HepG2 (cell line): ENCODE results near the gene ZNF84. TPM values are rescaled to one million over a fixed set of nuclear protein-coding genes. Genes with fewer than 3 reads are reported as not detected.
A peak's percentile ranks its signal among the peaks of the same experiment; 100 is the strongest.

ENCODE experiments used
- ATAC-seq: fragments of 200-7000 bp; cut with Tn5 transposase; 3 replicates; pipeline ENCODE4 v1.9.1; 2020; ENCODE audit warnings: mild to moderate bottlenecking, moderate library complexity
- Bru-seq: library from RNA; stranded (reverse); fragments of 400-500 nt; gene quantifications from one replicate; lab custom pipeline; 2021; lab: Mats Ljungman, UMichigan
- BruChase-seq, 2 experiments: library from RNA; stranded (reverse); fragments of 400-500 nt; gene quantifications; one replicate each; lab custom pipeline; 2021; lab: Mats Ljungman, UMichigan
- BruUV-seq: library from RNA; stranded (reverse); fragments of 400-500 nt; replicated peaks from 2 replicates; lab custom pipeline; 2021; lab: Mats Ljungman, UMichigan
- CTCF ChIA-PET: fragments of 300-600 bp; formaldehyde crosslinking; extraction: SDS; loops from one replicate; lab custom pipeline; 2021; ENCODE audit warnings: low total read pairs, inconsistent platforms, low intra/inter-chr PET ratio; lab: Yijun Ruan, JAX
- POLR2A ChIA-PET: fragments of 350-600 bp; sonication (Branson Sonifier 250); formaldehyde crosslinking; loops from one replicate; lab custom pipeline; 2020; ENCODE audit warnings: antibody characterized with exemption, inconsistent platforms; lab: Yijun Ruan, JAX
- DNase-seq: peaks from one replicate; pipeline ENCODE4 v3.0.0-alpha.2; 2015; ENCODE audit warnings: low spot score
- FAIRE-seq: peaks from 3 replicates; lab custom pipeline; 2011; peaks lifted over from hg19 to GRCh38; lab: Jason Lieb, UNC
- H2AFZ ChIP-seq: one replicate; pipeline ENCODE4 v1.6.1; 2011; ENCODE audit warnings: low read length, inconsistent platforms
- H3K27ac ChIP-seq: fragments of 300-600 bp; 3 replicates; pipeline ENCODE4 v1.8.0; 2011; ENCODE audit warnings: mixed run types, mild to moderate bottlenecking, mixed read lengths, low read length, inconsistent platforms; ENCODE audit not compliant: insufficient read depth; ENCODE audit errors: extremely low read length
- H3K27me3 ChIP-seq, 2 experiments: fragments of 200-600 bp in 1 of 2; 2 replicates in 1 of 2; 3 replicates in 1 of 2; pipeline versions ENCODE4 v1.6.0 to v1.8.0; 2011; ENCODE audit warnings: low read length in 2 of 2, mild to moderate bottlenecking in 2 of 2, moderate library complexity in 2 of 2, inconsistent platforms in 1 of 2; ENCODE audit not compliant: insufficient read depth in 2 of 2, control insufficient read depth in 1 of 2
- H3K36me3 ChIP-seq, 2 experiments: fragments of 200-600 bp in 1 of 2; replicated peaks in 1 of 2; 2 replicates in 1 of 2; 3 replicates in 1 of 2; pipeline versions ENCODE4 v1.5.1 to v1.8.0; 2011; ENCODE audit warnings: low read length in 2 of 2, inconsistent platforms in 1 of 2; ENCODE audit not compliant: insufficient read depth in 2 of 2, control insufficient read depth in 1 of 2
- H3K4me1 ChIP-seq: 2 replicates; pipeline ENCODE4 v1.5.1; 2012; ENCODE audit warnings: low read length, inconsistent platforms; ENCODE audit not compliant: insufficient read depth
- H3K4me2 ChIP-seq: 2 replicates; pipeline ENCODE4 v1.6.0; 2011; ENCODE audit warnings: low read depth, low read length, inconsistent platforms
- H3K4me3 ChIP-seq, 3 experiments: fragments of 200-600 bp in 1 of 3; sonication (generic), shearing (Covaris generic) in 1 of 3; replicated peaks in 1 of 3; 2 replicates each; pipeline ENCODE4 v1.5.1; 2011 to 2016; ENCODE audit warnings: low read length in 3 of 3, inconsistent platforms in 2 of 3, low read depth in 2 of 3, mild to moderate bottlenecking in 2 of 3, control low read depth in 1 of 3, mixed read lengths in 1 of 3; ENCODE audit not compliant: insufficient read depth in 1 of 3
- H3K79me2 ChIP-seq: one replicate; pipeline ENCODE4 v1.6.1; 2011; ENCODE audit warnings: low read length, inconsistent platforms; ENCODE audit not compliant: insufficient read depth
- H3K9ac ChIP-seq: 2 replicates; pipeline ENCODE4 v1.6.0; 2011; ENCODE audit warnings: mild to moderate bottlenecking, low read depth, low read length, inconsistent platforms; ENCODE audit not compliant: insufficient read depth
- H3K9me3 ChIP-seq: 2 replicates; pipeline ENCODE4 v1.5.1; 2012; ENCODE audit warnings: mild to moderate bottlenecking, low read length
- H4K20me1 ChIP-seq: 2 replicates; pipeline ENCODE4 v1.6.0; 2011; ENCODE audit warnings: inconsistent platforms, mild to moderate bottlenecking, low read length, moderate library complexity; ENCODE audit not compliant: insufficient read depth
- FOXJ3 ChIP-seq: sonication (generic); formaldehyde crosslinking; IDR thresholded peaks from 2 replicates; pipeline ENCODE4 v1.4.0; 2020; ENCODE audit warnings: missing genetic modification reagents, mild to moderate bottlenecking, borderline replicate concordance
- GABPB1 ChIP-seq: IDR thresholded peaks from 2 replicates; pipeline ENCODE4 v1.6.1; 2016; ENCODE audit warnings: mild to moderate bottlenecking, missing genetic modification reagents, moderate library complexity, missing compliant biosample characterization
- KDM6A ChIP-seq: IDR thresholded peaks from 2 replicates; pipeline ENCODE4 v1.6.1; 2016; ENCODE audit warnings: low read depth
- MATR3 ChIP-seq: sonication (generic); formaldehyde crosslinking; IDR thresholded peaks from 2 replicates; pipeline ENCODE4 v1.4.0; 2020; ENCODE audit warnings: missing genetic modification reagents
- RELA ChIP-seq: sonication (generic); formaldehyde crosslinking; IDR thresholded peaks from 2 replicates; pipeline ENCODE4 v1.4.0; 2020; ENCODE audit warnings: missing genetic modification reagents
- RNF219 ChIP-seq: sonication (generic); formaldehyde crosslinking; IDR thresholded peaks from 2 replicates; pipeline ENCODE4 v1.5.0; 2020; ENCODE audit warnings: mild to moderate bottlenecking, missing genetic modification reagents
- TAF1 ChIP-seq: sonication (generic); formaldehyde crosslinking; IDR thresholded peaks from 2 replicates; pipeline ENCODE4 v1.4.0; 2020; ENCODE audit warnings: missing genetic modification reagents
- ZNF33A ChIP-seq: sonication (generic); formaldehyde crosslinking; IDR thresholded peaks from 2 replicates; pipeline ENCODE4 v1.5.1; 2020; ENCODE audit warnings: missing genetic modification reagents, mild to moderate bottlenecking, moderate library complexity, borderline replicate concordance
- ZNF382 ChIP-seq: sonication (generic); formaldehyde crosslinking; IDR thresholded peaks from 2 replicates; pipeline ENCODE4 v1.5.0; 2020; ENCODE audit warnings: missing genetic modification reagents, mild to moderate bottlenecking, borderline replicate concordance
- ZNF569 ChIP-seq: sonication (generic); formaldehyde crosslinking; IDR thresholded peaks from 2 replicates; pipeline ENCODE4 v1.5.0; 2020; ENCODE audit warnings: mild to moderate bottlenecking, missing genetic modification reagents, moderate library complexity, borderline replicate concordance
- ZNF570 ChIP-seq: sonication (generic); formaldehyde crosslinking; IDR thresholded peaks from 2 replicates; pipeline ENCODE4 v1.4.0; 2020; ENCODE audit warnings: mild to moderate bottlenecking, missing genetic modification reagents, borderline replicate concordance
- WGBS: methylation state at CpG from one replicate; pipeline ENCODE4 v1.1.6; 2017; ENCODE audit warnings: low lambda C conversion rate; 5-methylcytosine and 5-hydroxymethylcytosine counted together
- in situ Hi-C: cut with HindIII; loops from 2 replicates; pipeline ENCODE4 v1.10.0; 2017; ENCODE audit warnings: low pct_unique_long_range_greater_than_20kb; ENCODE audit not compliant: extremely low pct_ligation_motif_present
- intact Hi-C: fragments of 100-400 bp; cut with micrococcal nuclease; formaldehyde crosslinking; loops from one replicate; pipeline ENCODE4 v1.10.0; 2022; ENCODE audit not compliant: unreplicated experiment
- long read RNA-seq, 2 experiments: library from RNA in 1 of 2; library from polyadenylated mRNA in 1 of 2; stranded (forward) in 1 of 2; unstranded in 1 of 2; transcript quantifications; one replicate each; pipeline ENCODE4 v2.0.0, GENCODE V29; 2019 to 2022
- polyA minus RNA-seq, 3 experiments: library from RNA; depleted of rRNA, polyadenylated mRNA; stranded (reverse); fragments of >200 nt; gene quantifications; 2 replicates each; pipeline ENCODE4 v1.2.3, GENCODE V29; 2011; ENCODE audit warnings: low replicate concordance in 1 of 3
- polyA plus RNA-seq, 8 experiments: library from polyadenylated mRNA; depleted of rRNA in 3 of 8; stranded (reverse) in 7 of 8; unstranded in 1 of 8; fragments of >200 nt; fragmentation: Illumina TruSeq in 4 of 8; extraction: Trizol in 4 of 8; gene quantifications; 2 replicates each; pipeline versions ENCODE4 v1.2.1 to v1.2.3, GENCODE V29; 2011 to 2016; ENCODE audit warnings: low read depth in 4 of 8, missing spikeins in 1 of 8, mixed read lengths in 1 of 8; ENCODE audit not compliant: insufficient read depth in 1 of 8
- total RNA-seq, 5 experiments: library from RNA; depleted of rRNA; stranded (reverse); fragments of >200 nt; fragmentation: Illumina TruSeq; extraction: Trizol; gene quantifications; 2 replicates each; pipeline ENCODE4 v1.2.3, GENCODE V29; 2016; ENCODE audit warnings: low read depth in 1 of 5
- TF ChIP-seq, protein P1 (sequence below): sonication (generic); formaldehyde crosslinking; IDR thresholded peaks from 2 replicates; pipeline ENCODE4 v1.9.0; 2022; ENCODE audit warnings: low read depth, missing genetic modification reagents

The ZNF84 gene
- total RNA-seq (2016; rRNA removed; fragmentation: Illumina TruSeq; extraction: Trizol) (21.2 and 21.8 TPM in 2 replicates), polyA plus RNA-seq (2011; rRNA removed) (15.5 and 18.2 TPM in 2 replicates), polyA minus RNA-seq (2011; rRNA and poly(A)+ RNA removed; ENCODE audit: low replicate concordance) (9.1 and 16.2 TPM in 2 replicates), Bru-seq, nascent RNA (percentile 88 among the genes with signal in this experiment), BruChase-seq, experiment 1, labeled RNA remaining after a 6-hour chase (percentile 86 among the genes with signal in this experiment), BruChase-seq, experiment 2, labeled RNA remaining after a 2-hour chase (percentile 94 among the genes with signal in this experiment)
- 12.9 and 14.6 TPM in 2 replicates for total RNA-seq (2016; cell fraction: cytosol; rRNA removed; fragmentation: Illumina TruSeq; extraction: Trizol; ENCODE audit: low read depth)
- total RNA-seq (2016; cell fraction: insoluble cytoplasmic fraction; rRNA removed; fragmentation: Illumina TruSeq; extraction: Trizol) = 22.1 and 23.5 TPM in 2 replicates
- total RNA-seq (2016; cell fraction: membrane; rRNA removed; fragmentation: Illumina TruSeq; extraction: Trizol) = 11.6 and 12.2 TPM in 2 replicates
- 31.2 and 37.2 TPM in 2 replicates for total RNA-seq (2016; cell fraction: nucleus; rRNA removed; fragmentation: Illumina TruSeq; extraction: Trizol)
- polyA plus RNA-seq (2011; cell fraction: cytosol; rRNA removed) = 3.9 and 6.1 TPM in 2 replicates
- 28.1 and 35.9 TPM in 2 replicates for polyA plus RNA-seq (2011; cell fraction: nucleus; rRNA removed)
- 9.6 and 16.1 TPM in 2 replicates for polyA plus RNA-seq (2012)
- polyA plus RNA-seq (2016; cell fraction: cytosol; fragmentation: Illumina TruSeq; extraction: Trizol; ENCODE audit: low read depth) = 4.1 and 4.3 TPM in 2 replicates
- polyA plus RNA-seq (2016; cell fraction: insoluble cytoplasmic fraction; fragmentation: Illumina TruSeq; extraction: Trizol; ENCODE audit: low read depth) = 11.8 and 15.8 TPM in 2 replicates
- 4.9 TPM in 2 replicates for polyA plus RNA-seq (2016; cell fraction: membrane; fragmentation: Illumina TruSeq; extraction: Trizol; ENCODE audit: low read depth)
- 42.0 and 43.6 TPM in 2 replicates for polyA plus RNA-seq (2016; cell fraction: nucleus; fragmentation: Illumina TruSeq; extraction: Trizol; ENCODE audit: insufficient read depth, low read depth)
- 6.8 and 9.0 TPM in 2 replicates for polyA minus RNA-seq (2011; cell fraction: cytosol; rRNA and poly(A)+ RNA removed)
- 51.8 and 60.7 TPM in 2 replicates for polyA minus RNA-seq (2011; cell fraction: nucleus; rRNA and poly(A)+ RNA removed)
- long read RNA-seq, experiment 1, partial matches to known transcripts = 2 of 9 reads
- long read RNA-seq, experiment 1, other reads (novel, unspliced or antisense) = 4 of 9 reads
- long read RNA-seq, experiment 2, partial matches to known transcripts = 6 of 20 reads
- long read RNA-seq, experiment 2, other reads (novel, unspliced or antisense) = 12 of 20 reads

- Histone ChIP-seq H3K9me3 (peaks cover 64% of the 10 kb centered on the region), H3K4me3 (peak within 1 kb of the TSS; percentile 78 to 94 (median 81)), H2AFZ (no peak within 1 kb of the TSS), H3K4me2 (peak within 1 kb of the TSS; percentile 69), H3K4me1 (no peaks in the 10 kb centered on the region), H4K20me1 (no peaks in the 10 kb centered on the region), H3K27ac (peak within 1 kb of the TSS; percentile 97), H3K79me2 (peaks cover 14% of the 10 kb centered on the region), H3K9ac (peak within 1 kb of the TSS; percentile 98), H3K36me3 (peaks cover 7 to 17% of the 10 kb centered on the region in 2 experiments), H3K27me3 (no peaks in the 10 kb centered on the region)
- in situ Hi-C loops = loop anchor here (5.0 kb wide), 1 partner anchor 50 kb away; the partner anchor contains the start of gene ZNF26
- POLR2A ChIA-PET = interaction anchor here (0.6 to 2.3 kb wide), 6 partner anchors 20 to 93 kb away, joined by 3 to 8 read pairs (median 4); partner anchors contain the start of genes ZNF10, ZNF26 and ZNF891
- CTCF ChIA-PET = no interaction called here
- FAIRE-seq (peak; percentile 92), DNase-seq (peak; percentile 97), ATAC-seq (peak; percentile 97)
- BruUV-seq = no TSS peak
- 3% methylated on average over 11 of the region's 103 CpGs for WGBS
- intact Hi-C loops = loop anchor here (1.0 kb wide), 1 partner anchor 43 kb away; the partner anchor contains the start of gene ZNF140
- TF ChIP-seq RELA (CRISPR knock-in tag) (no peak), MATR3 (CRISPR knock-in tag) (no peak), ZNF569 (CRISPR knock-in tag) (peak; percentile 78; the same call in 1 of the 2 replicates), GABPB1 (peak; percentile 96), ZNF382 (CRISPR knock-in tag) (no peak), ZNF33A (no peak), TAF1 (CRISPR knock-in tag) (peak; percentile 63), KDM6A (CRISPR knock-in tag) (no peak; the same call in 1 of the 2 replicates), RNF219 (CRISPR knock-in tag) (no peak), ZNF570 (CRISPR knock-in tag) (0 out of 2 replicates have a peak, but pooled peaks have one; percentile 84), FOXJ3 (CRISPR knock-in tag) (no peak)
- TF ChIP-seq, protein P1, sequence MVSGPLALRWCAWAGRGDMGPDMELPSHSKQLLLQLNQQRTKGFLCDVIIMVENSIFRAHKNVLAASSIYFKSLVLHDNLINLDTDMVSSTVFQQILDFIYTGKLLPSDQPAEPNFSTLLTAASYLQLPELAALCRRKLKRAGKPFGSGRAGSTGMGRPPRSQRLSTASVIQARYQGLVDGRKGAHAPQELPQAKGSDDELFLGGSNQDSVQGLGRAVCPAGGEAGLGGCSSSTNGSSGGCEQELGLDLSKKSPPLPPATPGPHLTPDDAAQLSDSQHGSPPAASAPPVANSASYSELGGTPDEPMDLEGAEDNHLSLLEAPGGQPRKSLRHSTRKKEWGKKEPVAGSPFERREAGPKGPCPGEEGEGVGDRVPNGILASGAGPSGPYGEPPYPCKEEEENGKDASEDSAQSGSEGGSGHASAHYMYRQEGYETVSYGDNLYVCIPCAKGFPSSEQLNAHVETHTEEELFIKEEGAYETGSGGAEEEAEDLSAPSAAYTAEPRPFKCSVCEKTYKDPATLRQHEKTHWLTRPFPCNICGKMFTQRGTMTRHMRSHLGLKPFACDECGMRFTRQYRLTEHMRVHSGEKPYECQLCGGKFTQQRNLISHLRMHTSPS = no peak
Measured at GRCh38 chr12:133037207-133038005, at the start of gene ZNF84. TSS of gene ZNF84 (plus strand) at chr12:133037509. CDS start at chr12:133041468, 3,959 bp downstream.
